ENCODE measurements around the gene PLEKHB2.

DNA sequence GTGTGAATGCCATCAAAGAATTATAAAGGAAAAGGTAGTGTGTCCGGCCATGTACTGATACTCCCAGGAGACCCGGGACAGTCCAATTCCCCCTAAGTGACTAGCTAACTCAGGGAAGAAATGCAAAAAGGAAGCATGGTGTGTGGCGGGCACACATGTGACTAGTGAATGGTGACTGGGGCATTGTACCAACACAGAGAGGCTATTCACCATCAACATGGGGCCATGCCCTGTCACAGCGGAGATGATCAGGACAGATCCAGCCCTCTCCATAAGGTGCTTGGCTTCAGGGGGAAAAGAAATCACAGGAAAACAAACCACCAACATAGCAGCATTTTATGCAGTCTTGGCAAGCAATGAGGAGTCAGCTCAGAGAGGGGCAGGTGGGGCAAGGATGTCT is 46.2 kb upstream of the PLEKHB2 start:
- TF ChIP-seq POLR2A (IDR thresholded peaks at IDR 0.05; ENCODE audit: low read length) (no peak), CTCF (IDR thresholded peaks at IDR 0.05) (no peak), CEBPB (IDR thresholded peaks at IDR 0.05) (no peak), ZSCAN20 (CRISPR knock-in tag; IDR thresholded peaks at IDR 0.05) (no peak), PHF8 (IDR thresholded peaks at IDR 0.05; ENCODE audit: borderline replicate concordance, low read depth) (no peak)
- TF ChIP-seq, protein P1, sequence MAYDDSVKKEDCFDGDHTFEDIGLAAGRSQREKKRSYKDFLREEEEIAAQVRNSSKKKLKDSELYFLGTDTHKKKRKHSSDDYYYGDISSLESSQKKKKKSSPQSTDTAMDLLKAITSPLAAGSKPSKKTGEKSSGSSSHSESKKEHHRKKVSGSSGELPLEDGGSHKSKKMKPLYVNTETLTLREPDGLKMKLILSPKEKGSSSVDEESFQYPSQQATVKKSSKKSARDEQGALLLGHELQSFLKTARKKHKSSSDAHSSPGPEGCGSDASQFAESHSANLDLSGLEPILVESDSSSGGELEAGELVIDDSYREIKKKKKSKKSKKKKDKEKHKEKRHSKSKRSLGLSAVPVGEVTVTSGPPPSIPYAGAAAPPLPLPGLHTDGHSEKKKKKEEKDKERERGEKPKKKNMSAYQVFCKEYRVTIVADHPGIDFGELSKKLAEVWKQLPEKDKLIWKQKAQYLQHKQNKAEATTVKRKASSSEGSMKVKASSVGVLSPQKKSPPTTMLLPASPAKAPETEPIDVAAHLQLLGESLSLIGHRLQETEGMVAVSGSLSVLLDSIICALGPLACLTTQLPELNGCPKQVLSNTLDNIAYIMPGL (CRISPR knock-in tag; IDR thresholded peaks at IDR 0.05; ENCODE audit: borderline replicate concordance) = no peak
- TF ChIP-seq, protein P2, sequence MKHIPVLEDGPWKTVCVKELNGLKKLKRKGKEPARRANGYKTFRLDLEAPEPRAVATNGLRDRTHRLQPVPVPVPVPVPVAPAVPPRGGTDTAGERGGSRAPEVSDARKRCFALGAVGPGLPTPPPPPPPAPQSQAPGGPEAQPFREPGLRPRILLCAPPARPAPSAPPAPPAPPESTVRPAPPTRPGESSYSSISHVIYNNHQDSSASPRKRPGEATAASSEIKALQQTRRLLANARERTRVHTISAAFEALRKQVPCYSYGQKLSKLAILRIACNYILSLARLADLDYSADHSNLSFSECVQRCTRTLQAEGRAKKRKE (CRISPR knock-in tag; IDR thresholded peaks at IDR 0.05; ENCODE audit: low read depth) = no peak

Data from A549 (cell line).